ENCODE results near the gene SLC22A31. TPM values are rescaled to one million over a fixed set of nuclear protein-coding genes. Genes with fewer than 3 reads are reported as not detected.
"Not testable (repeated sequence)": the region's sequence is repeated elsewhere in the genome, so short reads cannot be mapped to it uniquely, and the experiment has no call there.

The SLC22A31 gene
- total and polyA plus RNA-seq, 9 of the 15 experiments (the other 6 are each of a cell fraction or from before 2014, with no cell fraction given): 0.29 to 2.2 (median 0.47) TPM; not detected in 3

GRCh38 chr16:89192186-89192955 lies 8.0 kb downstream of the SLC22A31 start (continued):
- TF ChIP-seq L3MBTL2 (IDR thresholded peaks at IDR 0.05) (peak; percentile 76), RB1 (IDR thresholded peaks at IDR 0.05; ENCODE audit: low read depth) (0 out of 2 replicates have a peak, but pooled peaks have one; percentile 30), CBX3 (IDR thresholded peaks at IDR 0.05; ENCODE audit: borderline replicate concordance in 1 of 2, low read length in 2 of 2) (0 out of 3 replicates have a peak, but pooled peaks of 1 of the 2 experiments have one; percentile 4), HDAC1 (IDR thresholded peaks at IDR 0.05) (peak in 1 of 2 experiments; percentile 57; a peak in 2 of 4 replicates), SAP30 (IDR thresholded peaks at IDR 0.05; ENCODE audit: borderline replicate concordance, insufficient read depth, low read depth, low read length, poor library complexity, severe bottlenecking) (peak; percentile 56), CREM (IDR thresholded peaks at IDR 0.05; ENCODE audit: low read depth) (peak; percentile 24; the same call in 1 of the 2 replicates), THAP12 (CRISPR knock-in tag; IDR thresholded peaks at IDR 0.05) (peak; percentile 84), SPI1 (IDR thresholded peaks at IDR 0.05; ENCODE audit: borderline replicate concordance, low read depth, low read length) (peak; percentile 53), CREB1 (CRISPR knock-in tag; IDR thresholded peaks at IDR 0.05) (peak; percentile 42; the same call in 1 of the 2 replicates), RBFOX2 (IDR thresholded peaks at IDR 0.05; ENCODE audit: low read depth, low read length) (peak; percentile 40), HNRNPLL (IDR thresholded peaks at IDR 0.05; ENCODE audit: low read depth, low read length, poor library complexity, severe bottlenecking) (peak; percentile 37), TARDBP (IDR thresholded peaks at IDR 0.05) (0 out of 2 replicates have a peak, but pooled peaks have one; percentile 31), RBBP5 (IDR thresholded peaks at IDR 0.05; ENCODE audit: borderline replicate concordance, insufficient read depth, low read length, poor library complexity, severe bottlenecking) (peak; percentile 37), PHF8 (IDR thresholded peaks at IDR 0.05; ENCODE audit: borderline replicate concordance, low read length) (peak; percentile 41; the same call in 1 of the 2 replicates), KDM2B (CRISPR knock-in tag; IDR thresholded peaks at IDR 0.05) (0 out of 2 replicates have a peak, but pooled peaks have one; percentile 19)
- not testable (repeated sequence) for TF ChIP-seq CREB1 (IDR thresholded peaks at IDR 0.05)
